ENCODE results near the gene CRYBG1.

- TF ChIP-seq CTCF (IDR thresholded peaks at IDR 0.05; ENCODE audit: poor library complexity) (no peak), EZH2 (IDR thresholded peaks at IDR 0.05; ENCODE audit: borderline replicate concordance) (no peak), EZH2phosphoT487 (IDR thresholded peaks at IDR 0.05; ENCODE audit: low read depth, severe bottlenecking, unreplicated experiment) (no peak)
Observed at GRCh38 chr6:106474466-106474865, 113.9 kb downstream of the CRYBG1 start.
